NCI-H2196 (cell line): ENCODE data around the gene CPTP.
A peak's percentile ranks its signal among the peaks of the same experiment; 100 is the strongest.

Source experiments
- DNase-seq: peaks from one replicate; lab custom pipeline; 2025; ENCODE audit not compliant: unreplicated experiment; lab: John Stamatoyannopoulos, UW

CPTP gene

DNA sequence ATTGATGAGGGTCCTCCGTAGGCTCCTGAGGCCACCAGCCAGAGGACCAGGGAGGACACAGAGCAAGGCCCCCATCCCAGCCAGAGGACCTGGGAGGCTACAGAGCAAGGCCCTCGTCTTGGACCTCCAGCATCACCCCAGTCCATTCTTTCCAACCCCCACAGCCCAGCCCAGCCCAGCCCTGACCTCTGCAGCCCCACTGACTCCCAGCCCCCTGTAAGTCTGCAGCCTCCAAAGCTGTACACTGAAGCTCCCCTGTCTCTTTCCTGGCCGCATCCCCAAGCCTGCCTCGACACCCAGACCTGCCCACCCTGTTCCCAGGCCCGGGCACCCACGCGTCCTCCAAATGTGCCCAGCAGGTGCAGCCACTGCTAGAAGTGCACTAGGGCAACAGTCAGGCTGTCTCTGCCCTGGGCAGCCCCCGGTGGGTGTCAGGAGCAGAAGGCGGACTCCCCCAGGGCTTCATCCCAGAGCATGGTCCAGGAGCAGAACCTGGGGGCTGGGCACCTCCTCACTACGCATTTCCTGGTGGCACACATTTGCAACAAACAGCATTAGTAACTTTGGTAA lies 22.5 kb downstream of the CPTP start:
- DNase-seq = no peak

DNA sequence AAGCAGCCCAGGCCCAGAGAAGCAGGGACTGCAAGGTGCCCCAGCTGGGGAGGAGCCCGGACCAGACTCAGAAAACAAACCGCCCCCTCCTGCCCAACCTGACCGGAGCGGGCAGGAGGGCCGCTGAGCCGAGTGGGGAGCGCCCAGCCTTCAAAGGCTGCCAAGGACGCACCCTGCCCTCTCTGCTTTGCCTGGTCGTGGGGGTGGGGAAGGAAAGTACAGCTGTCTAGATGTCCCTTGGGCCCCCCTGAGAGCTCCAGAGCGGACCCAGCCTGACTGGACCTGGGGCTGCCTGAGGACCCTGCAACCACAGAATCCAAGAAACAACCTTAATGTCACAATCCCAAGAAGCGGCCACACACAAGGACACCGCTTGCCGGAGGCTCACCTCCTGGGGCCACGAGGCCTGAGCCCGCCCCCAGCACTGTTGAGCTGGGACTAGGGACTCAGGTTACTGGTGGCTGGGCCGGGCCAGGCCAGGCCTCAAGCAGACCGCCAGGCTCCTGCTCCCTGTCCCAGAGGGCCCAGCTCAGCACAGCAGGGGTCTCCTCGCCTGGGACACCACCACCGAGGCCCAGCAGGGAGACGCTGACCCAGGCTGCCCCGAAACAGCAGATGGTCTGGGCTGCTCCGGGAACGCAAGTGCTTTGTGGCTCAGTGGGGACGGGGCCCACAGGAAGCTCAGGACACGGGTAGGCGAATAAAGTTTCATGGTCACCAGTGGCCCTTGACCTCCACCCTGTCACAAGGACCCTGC lies 23.2 kb downstream of the CPTP start:
- DNase-seq = no peak

DNA sequence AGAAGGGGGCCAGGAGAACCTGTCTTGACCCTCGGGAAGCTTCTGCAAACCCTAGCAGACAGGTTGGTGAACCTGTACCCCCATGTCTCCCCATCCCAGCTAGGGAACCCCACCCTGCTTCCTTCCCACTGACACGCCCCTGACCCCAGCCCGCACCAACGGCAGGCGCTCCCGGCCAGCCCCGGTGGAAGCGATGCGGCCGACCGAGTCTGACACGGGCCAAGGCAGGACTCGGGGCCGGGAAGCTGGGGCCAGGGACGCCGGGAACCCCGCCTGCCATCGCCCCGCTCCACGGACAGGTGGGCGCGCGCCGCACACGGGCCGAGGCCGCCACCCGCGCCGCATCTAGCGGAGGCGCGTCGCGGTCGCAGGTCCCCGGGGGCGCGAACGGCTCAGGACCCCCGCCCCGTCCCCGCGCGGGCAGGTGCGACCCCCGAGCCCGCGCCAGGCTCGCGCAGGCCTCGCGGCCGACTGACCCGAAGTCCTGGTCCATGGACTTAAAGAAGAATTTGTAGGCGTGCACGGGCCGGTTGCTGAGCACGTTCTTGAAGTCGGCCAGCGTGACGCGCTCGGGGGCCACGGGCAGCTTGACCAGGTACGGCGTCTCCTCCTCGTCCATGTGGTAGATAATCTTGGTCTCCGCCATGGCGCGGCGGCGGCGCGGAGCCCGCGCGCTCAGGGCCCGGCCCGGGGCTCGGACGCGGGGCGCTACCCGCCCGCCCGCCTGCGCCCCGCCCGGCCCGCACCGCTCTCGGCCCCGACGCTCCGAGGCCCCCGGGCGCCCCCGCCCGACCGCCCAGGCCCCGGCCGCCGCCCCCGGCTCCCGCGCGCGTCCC lies 24.0 kb downstream of the CPTP start:
- DNase-seq = no peak

DNA sequence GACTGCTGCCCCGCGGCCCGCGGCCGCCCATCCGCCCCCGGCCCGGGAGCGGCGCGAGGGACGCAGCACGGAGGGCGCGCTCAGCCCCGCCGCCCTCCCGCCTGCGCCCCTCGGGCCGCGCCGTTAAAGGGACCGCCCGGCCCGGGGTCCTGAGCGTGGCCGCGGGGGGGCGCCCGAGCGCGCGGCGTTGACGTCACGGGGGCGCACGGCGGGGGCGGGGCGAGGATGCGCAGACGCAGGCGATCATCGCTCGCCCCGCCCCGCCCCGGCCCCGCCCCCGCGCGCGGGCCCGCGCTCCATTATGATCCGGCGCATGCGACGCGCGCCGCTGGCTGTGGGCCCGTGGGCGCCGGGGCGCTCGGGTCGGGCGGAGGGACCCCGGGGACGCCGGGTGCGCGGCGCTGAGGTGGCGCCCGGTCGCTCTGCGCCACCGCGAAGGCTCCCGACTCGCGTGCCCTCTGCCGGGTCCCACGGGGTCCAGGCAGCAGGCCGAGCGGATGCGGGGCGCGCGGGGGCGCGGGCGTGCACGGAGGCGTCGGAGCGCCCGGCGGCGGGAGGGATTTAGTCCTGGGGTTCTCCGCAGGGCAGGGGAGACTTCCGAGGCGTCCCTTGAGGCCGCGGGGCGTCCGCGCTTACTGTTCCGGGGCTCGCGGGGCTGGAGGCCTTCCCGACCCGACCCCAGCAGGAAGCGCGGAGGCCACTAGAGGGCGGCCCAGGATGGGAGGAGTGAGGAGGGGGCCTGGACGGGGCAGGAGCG lies 24.8 kb downstream of the CPTP start, which contains the start of gene DVL1:
Gene DVL1 (minus strand): TSS at position 163 of the 757 bp plus-strand sequence. CDS start 353 bp downstream, outside the sequence.
- peak; percentile 68 for DNase-seq

DNA sequence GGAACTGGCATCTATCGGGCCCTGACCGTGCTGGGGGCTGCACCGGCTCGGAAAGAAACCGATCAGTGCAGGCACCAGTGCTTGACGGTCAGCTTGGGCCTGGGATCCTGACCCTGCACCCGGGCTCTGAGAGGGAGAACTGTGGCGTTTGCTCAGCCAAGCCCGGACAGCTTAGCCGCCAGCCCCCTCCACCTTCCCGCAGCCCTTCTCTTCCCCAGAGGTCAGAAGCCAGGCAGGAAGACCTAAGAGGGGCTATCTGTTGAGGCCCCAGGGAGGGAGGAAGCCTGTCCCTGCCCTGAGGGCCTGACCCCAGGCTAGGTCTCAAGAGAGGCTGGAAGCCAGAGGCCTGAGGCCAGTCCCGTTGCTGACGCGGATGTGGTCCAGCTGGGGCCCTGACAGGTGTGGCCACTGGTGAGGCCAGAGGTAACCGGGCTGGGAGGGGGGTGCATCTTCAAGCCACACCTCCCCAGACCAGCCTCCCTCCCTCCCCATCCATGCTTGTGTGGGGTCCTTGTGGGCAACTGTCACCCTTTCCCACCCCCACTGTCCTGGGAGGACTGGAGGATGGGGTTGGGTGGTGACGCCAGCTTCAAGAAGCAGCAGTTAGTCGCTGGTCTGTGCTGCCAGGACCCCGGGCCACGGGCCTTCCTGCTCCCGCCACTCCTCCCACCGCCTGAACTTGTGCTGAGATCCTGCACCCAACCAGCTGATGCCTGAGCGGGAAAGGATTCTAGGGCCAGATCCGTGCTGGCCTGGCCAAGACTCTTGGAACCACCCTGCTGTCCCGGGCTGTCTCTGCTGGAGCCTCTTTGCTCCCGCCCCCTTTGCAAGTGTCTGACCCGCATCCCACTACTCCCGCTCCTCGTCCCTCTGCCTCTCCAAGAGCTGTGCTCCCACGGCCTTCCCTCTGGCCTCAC lies 27.2 kb downstream of the CPTP start:
- no peak for DNase-seq

DNA sequence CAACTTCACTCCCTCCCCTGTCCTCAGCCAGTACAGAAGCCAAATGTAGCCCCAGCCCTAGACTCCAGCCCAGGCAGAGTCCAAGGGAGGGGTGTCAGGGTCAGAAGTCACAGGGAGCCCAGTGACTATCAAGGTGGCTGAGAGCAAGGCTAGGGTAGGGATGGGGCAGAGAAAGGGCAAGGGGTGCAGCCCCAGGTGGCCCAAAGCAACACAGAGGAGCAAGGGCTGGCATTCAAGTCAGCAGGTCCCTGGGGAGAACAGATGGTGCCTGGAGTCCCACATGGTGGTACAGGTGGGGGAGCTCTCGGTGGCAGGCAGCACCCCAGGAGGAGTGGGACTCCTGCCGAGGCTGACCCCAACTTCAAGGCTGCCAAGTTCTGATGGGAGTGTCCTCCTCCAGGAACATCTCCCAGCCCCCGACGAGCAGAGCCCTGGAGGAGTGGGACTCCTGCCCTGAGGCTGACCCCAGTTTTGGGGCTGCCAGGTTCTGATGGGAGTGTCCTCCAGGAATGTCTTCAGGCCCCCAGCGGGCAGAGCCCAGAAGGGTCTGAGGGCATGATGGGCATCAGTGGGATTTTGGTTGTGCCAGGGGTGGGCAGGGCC lies 28.3 kb downstream of the CPTP start:
- DNase-seq = no peak

GRCh38 chr1:1353389-1354151 lies 29.0 kb downstream of the CPTP start:
- DNase-seq = no peak

DNA sequence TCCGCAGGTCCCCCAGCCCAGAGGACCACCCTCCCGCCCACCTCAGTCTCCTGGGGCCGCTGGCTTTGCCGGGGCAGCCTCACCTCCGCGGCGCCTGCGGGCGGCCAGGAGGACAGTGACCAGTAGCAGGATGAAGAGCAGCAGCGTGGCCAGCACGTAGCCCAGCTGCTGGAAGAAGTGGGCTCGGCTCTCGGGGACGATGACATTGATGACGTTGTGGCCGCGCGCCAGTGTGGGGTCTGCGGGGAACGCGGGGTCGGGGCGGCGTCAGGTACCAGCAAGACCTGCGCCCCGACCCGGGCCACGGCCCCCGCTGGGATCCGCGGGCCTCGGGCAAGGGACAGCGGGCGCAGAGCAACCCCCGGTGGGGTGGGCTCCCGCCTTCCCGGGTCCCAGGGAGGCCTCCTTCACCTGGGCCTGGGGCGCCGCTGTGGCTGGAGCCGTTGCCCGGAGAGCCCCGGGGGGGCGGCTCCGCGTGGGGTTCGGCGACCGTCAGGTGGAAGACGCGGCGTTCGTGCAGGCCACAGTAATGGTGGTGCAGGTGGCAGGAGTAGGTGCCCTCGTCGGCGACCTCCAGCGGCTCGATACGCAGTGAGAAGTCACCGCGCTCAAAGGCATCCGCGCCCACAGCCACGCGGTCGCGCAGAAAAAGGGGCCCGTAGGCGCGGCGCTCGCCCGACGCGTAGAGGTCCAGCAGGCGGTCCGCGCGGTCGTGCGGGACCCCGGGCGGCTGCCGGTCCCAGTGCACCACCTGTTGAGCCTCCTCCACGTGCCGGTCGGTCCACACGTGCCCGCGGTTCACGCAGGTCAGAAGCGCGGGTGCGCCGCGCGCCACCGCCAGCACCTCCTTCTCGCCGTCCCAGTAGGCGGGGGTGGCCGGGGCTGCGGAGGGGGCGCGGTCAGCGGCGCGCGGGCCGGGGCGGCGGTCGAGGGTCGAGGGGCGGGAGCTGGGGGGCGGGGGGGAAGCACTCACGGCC lies 30.0 kb downstream of the CPTP start:
- no peak for DNase-seq

GRCh38 chr1:1355416-1355815 lies 30.8 kb downstream of the CPTP start:
- peak; percentile 73 for DNase-seq

DNA sequence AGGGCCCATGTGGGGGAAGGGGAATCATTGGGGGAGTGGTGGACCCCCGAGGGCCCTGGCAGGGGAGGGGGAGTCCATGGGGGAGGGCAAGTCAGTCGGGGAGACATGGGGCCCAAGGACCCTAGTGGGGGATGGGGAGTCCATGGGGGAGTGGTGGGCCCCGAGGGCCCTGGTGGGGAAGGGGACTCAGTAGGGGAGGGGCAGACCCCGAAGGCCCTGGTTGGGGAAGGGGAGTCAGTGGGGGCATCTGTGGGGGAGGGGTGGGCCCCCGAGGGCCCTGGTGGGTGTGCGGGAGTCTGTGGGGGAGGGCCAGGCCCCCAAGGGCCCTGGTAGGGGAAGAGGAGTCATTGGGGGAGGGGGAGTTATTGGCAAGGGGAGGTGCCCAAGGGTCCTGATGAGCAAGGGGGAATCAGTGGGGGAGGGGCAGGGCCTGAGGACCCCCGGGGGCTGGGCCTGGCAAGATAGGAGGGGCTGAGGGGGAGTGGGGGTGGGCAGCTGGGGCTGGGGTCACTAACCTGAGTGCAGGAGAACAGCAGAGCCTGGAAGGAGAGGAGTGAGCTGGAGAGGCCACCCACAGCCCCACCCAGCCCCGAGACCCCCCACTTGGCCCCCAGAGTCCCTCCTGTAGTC lies 31.7 kb downstream of the CPTP start:
- DNase-seq = no peak

GRCh38 chr1:1356796-1357401 lies 32.3 kb downstream of the CPTP start:
- DNase-seq = peak; percentile 20

DNA sequence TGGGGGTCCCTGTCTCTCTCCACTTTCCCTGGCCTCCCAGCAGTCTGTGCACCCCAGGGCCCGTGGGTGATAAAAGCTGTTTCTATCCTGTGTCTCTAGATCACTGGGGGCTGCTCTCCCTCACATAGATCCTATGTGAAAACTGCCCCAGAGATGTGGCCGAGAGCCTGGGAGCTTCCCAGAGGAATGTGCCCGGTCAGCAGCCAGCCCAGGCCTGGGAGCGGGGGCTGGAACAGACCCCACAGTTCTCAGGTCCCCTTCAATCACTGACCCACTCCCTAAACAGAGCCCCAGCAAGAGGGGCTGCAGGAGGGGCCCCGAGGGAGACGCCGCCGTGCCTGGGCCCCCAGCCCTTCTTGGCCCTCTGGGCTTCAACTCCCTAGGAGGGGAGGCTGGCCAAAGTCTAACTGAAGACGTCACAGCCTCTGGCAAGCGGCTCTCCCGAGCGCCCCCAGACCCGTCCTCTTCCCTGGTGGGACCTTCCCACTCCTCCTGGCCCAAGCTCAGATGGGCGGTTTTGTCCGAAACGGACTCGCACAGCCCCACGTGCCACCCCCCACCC lies 33.4 kb downstream of the CPTP start:
- no peak for DNase-seq

GRCh38 chr1:1358433-1359271 lies 34.0 kb downstream of the CPTP start, which contains the start of gene MXRA8:
TSS of gene MXRA8 (minus strand) at chr1:1358555. CDS start at chr1:1358504, 51 bp downstream.
- no peak for DNase-seq

DNA sequence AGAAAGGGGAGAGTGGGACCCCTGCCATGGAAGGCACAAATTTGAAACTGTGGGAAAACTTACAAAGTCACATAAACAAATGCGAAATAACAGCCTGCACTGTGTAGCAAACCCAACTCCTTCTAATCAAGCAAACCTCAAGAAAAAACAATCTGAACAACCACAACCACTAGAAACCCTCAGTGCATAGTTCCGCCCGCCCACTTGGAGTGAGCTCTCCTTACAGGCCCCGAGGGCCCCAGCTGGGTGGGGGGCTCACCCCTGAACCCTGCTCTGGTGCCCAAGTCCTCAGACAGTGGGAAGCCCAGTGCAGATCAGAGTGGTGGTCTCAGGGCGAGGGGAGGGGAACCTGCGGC lies 34.7 kb downstream of the CPTP start:
- DNase-seq = no peak

DNA sequence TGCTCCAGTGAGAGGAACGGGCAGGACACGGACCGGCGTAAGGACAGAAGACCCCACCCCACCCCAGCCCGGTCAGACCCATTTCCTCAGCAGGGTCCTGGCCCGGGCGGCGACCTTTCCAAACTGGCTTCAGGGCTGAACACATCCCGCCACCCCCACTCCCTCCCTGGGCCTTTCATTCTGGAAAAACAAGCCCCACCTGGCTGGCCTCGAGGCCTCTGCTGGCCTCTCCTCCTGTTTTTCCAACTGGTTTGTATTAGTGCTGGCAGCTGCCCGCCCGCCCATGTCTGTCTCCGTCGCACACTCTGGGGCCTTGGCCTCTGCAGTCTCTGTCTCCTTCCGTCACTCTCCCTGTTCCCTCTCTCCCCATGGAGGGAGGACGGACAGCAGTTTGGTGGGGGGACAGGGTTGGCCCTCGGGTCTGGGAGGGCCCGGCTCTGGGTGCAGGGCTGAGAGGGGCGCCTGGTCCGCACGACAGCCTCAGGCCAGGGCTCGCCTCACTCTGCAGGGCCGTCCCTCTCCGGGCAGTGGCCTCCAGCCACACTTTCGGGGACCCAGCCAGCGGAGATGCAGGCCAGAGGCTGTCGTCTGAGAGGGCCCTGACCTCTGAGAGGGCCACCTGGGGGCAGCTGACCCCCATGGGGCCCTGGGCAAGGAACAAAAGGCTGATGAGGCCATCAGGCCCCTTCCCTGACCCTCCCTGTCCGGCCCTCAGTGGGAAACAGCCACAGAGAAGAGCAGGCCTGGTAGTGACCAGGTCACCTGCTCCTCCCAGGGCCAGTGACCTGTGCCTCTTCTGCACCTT lies 35.3 kb downstream of the CPTP start:
- no peak for DNase-seq
